Effector memory CD8-positive, alpha-beta T cell (primary cell): Measurements from ENCODE around the gene ITIH3.
"Not testable (repeated sequence)": the region's sequence is repeated elsewhere in the genome, so short reads cannot be mapped to it uniquely, and the experiment has no call there.

Source experiments
- ATAC-seq: fragments of 150-1000 bp; cut with Tn5 transposase; replicated peaks from 2 replicates; pipeline ENCODE4 v1.10.0; 2021; ENCODE audit warnings: mild to moderate bottlenecking, moderate library complexity
- DNase-seq, 3 experiments: peaks; one replicate each; pipeline ENCODE4 v3.0.0; 2021
- H3K27ac Mint-ChIP-seq, 2 donors: one replicate each; pipeline ENCODE4 v1.8.0; 2022; ENCODE audit warnings: mild to moderate bottlenecking in 2 of 2, mixed read lengths in 2 of 2, moderate library complexity in 2 of 2
- H3K27me3 Mint-ChIP-seq, 2 donors: one replicate each; pipeline ENCODE4 v1.8.0; 2022; ENCODE audit warnings: mixed read lengths in 2 of 2
- H3K36me3 Mint-ChIP-seq: one replicate; pipeline ENCODE4 v1.8.0; 2022; ENCODE audit warnings: mild to moderate bottlenecking, moderate library complexity, mixed read lengths; ENCODE audit not compliant: insufficient read depth
- H3K4me1 Mint-ChIP-seq, 2 donors: one replicate each; pipeline ENCODE4 v1.8.0; 2022; ENCODE audit warnings: low read depth in 2 of 2, mixed read lengths in 2 of 2
- H3K4me3 Mint-ChIP-seq, 2 donors: one replicate each; pipeline ENCODE4 v1.8.0; 2022; ENCODE audit warnings: mild to moderate bottlenecking in 2 of 2, mixed read lengths in 2 of 2, moderate library complexity in 2 of 2
- H3K9me3 Mint-ChIP-seq, 2 donors: one replicate each; pipeline ENCODE4 v1.8.0; 2022; ENCODE audit warnings: mixed read lengths in 2 of 2

ITIH3 gene

GRCh38 chr3:52774901-52775864 lies 19.4 kb upstream of the ITIH3 start:
- H3K27me3 Mint-ChIP-seq: peaks cover 0 to 10% of the 10 kb centered on the region in 2 donors
- DNase-seq: no peak

GRCh38 chr3:52775877-52776276 lies 18.7 kb upstream of the ITIH3 start:
- H3K4me3 Mint-ChIP-seq: no peak overlapping the region
- H3K36me3 Mint-ChIP-seq: peaks cover 3% of the 10 kb centered on the region
- H3K27ac Mint-ChIP-seq: peak overlapping the region in 1 of 2 donors; percentile 67
- H3K27me3 Mint-ChIP-seq: peaks cover 0 to 10% of the 10 kb centered on the region in 2 donors
- H3K9me3 Mint-ChIP-seq: no peaks in the 10 kb centered on the region
- ATAC-seq (no peak), DNase-seq (no peak)
- H3K4me1 Mint-ChIP-seq: peaks cover 8 to 10% of the 10 kb centered on the region in 2 donors

More at GRCh38 chr3:52774901-52775864, 19.4 kb upstream of the ITIH3 start:
- H3K4me3 Mint-ChIP-seq: no peak overlapping the region
- no peaks in the 10 kb centered on the region for H3K9me3 Mint-ChIP-seq
- H3K36me3 Mint-ChIP-seq: peaks cover 3% of the 10 kb centered on the region
- ATAC-seq: no peak
- peaks cover 8 to 11% of the 10 kb centered on the region in 2 donors for H3K4me1 Mint-ChIP-seq
- no peak overlapping the region for H3K27ac Mint-ChIP-seq

- DNase-seq, H3K27me3 Mint-ChIP-seq, H3K4me3 Mint-ChIP-seq, H3K4me1 Mint-ChIP-seq, H3K9me3 Mint-ChIP-seq, H3K36me3 Mint-ChIP-seq, ATAC-seq: not testable (repeated sequence)
- peak overlapping the region in 1 of 2 donors; percentile 67 for H3K27ac Mint-ChIP-seq
Measured at GRCh38 chr3:52776486-52776885, 18.1 kb upstream of the ITIH3 start.

- ATAC-seq (no peak), DNase-seq (no peak)
- peaks cover 0 to 5% of the 10 kb centered on the region in 2 donors for H3K4me1 Mint-ChIP-seq
Measured at GRCh38 chr3:52777127-52777958, 17.3 kb upstream of the ITIH3 start, which contains the start of gene ITIH1. Gene ITIH1 (plus strand): TSS chr3:52777599. CDS start chr3:52777616, 17 bp downstream.

GRCh38 chr3:52777959-52778805 lies 16.4 kb upstream of the ITIH3 start:
- Mint-ChIP-seq H3K9me3 (no peaks in the 10 kb centered on the region), H3K4me3 (no peak overlapping the region), H3K36me3 (peaks cover 4% of the 10 kb centered on the region), H3K4me1 (peaks cover 0 to 5% of the 10 kb centered on the region in 2 donors), H3K27me3 (peaks cover 0 to 25% of the 10 kb centered on the region in 2 donors), H3K27ac (no peak overlapping the region)
- no peak for ATAC-seq
- DNase-seq: no peak

More at GRCh38 chr3:52777127-52777958, 17.3 kb upstream of the ITIH3 start, which contains the start of gene ITIH1:
- Mint-ChIP-seq H3K4me3 (no peak within 1 kb of the TSS), H3K36me3 (no peaks in the 10 kb centered on the region), H3K27me3 (peaks cover 0 to 16% of the 10 kb centered on the region in 2 donors), H3K27ac (peak within 1 kb of the TSS in 1 of 2 donors; percentile 67), H3K9me3 (no peaks in the 10 kb centered on the region)

GRCh38 chr3:52779011-52779836 lies 15.4 kb upstream of the ITIH3 start:
- Mint-ChIP-seq H3K27ac (no peak overlapping the region), H3K27me3 (peaks cover 6 to 34% of the 10 kb centered on the region in 2 donors), H3K9me3 (no peaks in the 10 kb centered on the region), H3K4me1 (peaks cover 0 to 5% of the 10 kb centered on the region in 2 donors), H3K4me3 (no peak overlapping the region), H3K36me3 (peaks cover 4% of the 10 kb centered on the region)
- ATAC-seq (peak; percentile 59), DNase-seq (no peak)

- Mint-ChIP-seq H3K9me3 (no peaks in the 10 kb centered on the region), H3K4me1 (peaks cover 0 to 5% of the 10 kb centered on the region in 2 donors), H3K36me3 (peaks cover 4% of the 10 kb centered on the region), H3K27me3 (peaks cover 6 to 37% of the 10 kb centered on the region in 2 donors), H3K27ac (no peak overlapping the region), H3K4me3 (no peak overlapping the region)
- ATAC-seq (no peak), DNase-seq (no peak)
Measured at GRCh38 chr3:52779837-52780585, 14.6 kb upstream of the ITIH3 start.

GRCh38 chr3:52781741-52782140 lies 12.9 kb upstream of the ITIH3 start:
- no peaks in the 10 kb centered on the region for H3K9me3 Mint-ChIP-seq
- peak overlapping the region in 1 of 2 donors; percentile 7 for H3K27ac Mint-ChIP-seq
- peaks cover 8% of the 10 kb centered on the region for H3K36me3 Mint-ChIP-seq
- H3K27me3 Mint-ChIP-seq: peaks cover 6 to 43% of the 10 kb centered on the region in 2 donors
- H3K4me1 Mint-ChIP-seq: peaks cover 0 to 5% of the 10 kb centered on the region in 2 donors
- no peak for DNase-seq
- no peak overlapping the region for H3K4me3 Mint-ChIP-seq
- ATAC-seq: peak; percentile 52

- no peak for DNase-seq
- H3K27ac Mint-ChIP-seq: peak overlapping the region; percentile 8 to 14
- no peak overlapping the region for H3K4me3 Mint-ChIP-seq
Measured at GRCh38 chr3:52782412-52783210, 12.0 kb upstream of the ITIH3 start.

GRCh38 chr3:52783211-52783555 lies 11.4 kb upstream of the ITIH3 start:
- Mint-ChIP-seq H3K9me3 (no peaks in the 10 kb centered on the region), H3K4me3 (no peak overlapping the region), H3K4me1 (peaks cover 0 to 5% of the 10 kb centered on the region in 2 donors), H3K36me3 (peaks cover 8% of the 10 kb centered on the region), H3K27ac (no peak overlapping the region), H3K27me3 (peaks cover 6 to 39% of the 10 kb centered on the region in 2 donors)
- ATAC-seq (no peak), DNase-seq (no peak)

More at GRCh38 chr3:52782412-52783210, 12.0 kb upstream of the ITIH3 start:
- Mint-ChIP-seq H3K4me1 (peaks cover 0 to 5% of the 10 kb centered on the region in 2 donors), H3K9me3 (no peaks in the 10 kb centered on the region), H3K27me3 (peaks cover 6 to 43% of the 10 kb centered on the region in 2 donors), H3K36me3 (peaks cover 8% of the 10 kb centered on the region)
- ATAC-seq: no peak
